ENCODE results near the gene NPEPL1.

Gene NPEPL1

GRCh38 chr20:58682656-58683531 is 9.7 kb upstream of the NPEPL1 start:
- DNase-seq (ENCODE audit: low read depth) = no peak

GRCh38 chr20:58684291-58684690 is 8.3 kb upstream of the NPEPL1 start:
- no peak for DNase-seq (ENCODE audit: low read depth)

- no peak for DNase-seq (ENCODE audit: low read depth)
Observed at GRCh38 chr20:58685988-58686387, 6.6 kb upstream of the NPEPL1 start.

GRCh38 chr20:58688414-58688813 is 4.2 kb upstream of the NPEPL1 start:
- no peak for DNase-seq (ENCODE audit: low read depth)

GRCh38 chr20:58688840-58689239 is 3.8 kb upstream of the NPEPL1 start:
- no peak for DNase-seq (ENCODE audit: low read depth)

GRCh38 chr20:58690396-58691135 is 2.0 kb upstream of the NPEPL1 start:
- no peak for DNase-seq (ENCODE audit: low read depth)

- DNase-seq (ENCODE audit: low read depth) = no peak
Observed at GRCh38 chr20:58691773-58692578, 624 bp upstream of the NPEPL1 start.

GRCh38 chr20:58693226-58694006 is 816 bp downstream of the NPEPL1 start:
- no peak for DNase-seq (ENCODE audit: low read depth)

- no peak for DNase-seq (ENCODE audit: low read depth)
Observed at GRCh38 chr20:58694241-58695083, 1.9 kb downstream of the NPEPL1 start.

GRCh38 chr20:58695084-58695722 is 2.6 kb downstream of the NPEPL1 start:
- DNase-seq (ENCODE audit: low read depth) = no peak

GRCh38 chr20:58695895-58696375 is 3.3 kb downstream of the NPEPL1 start:
- no peak for DNase-seq (ENCODE audit: low read depth)

- no peak for DNase-seq (ENCODE audit: low read depth)
Observed at GRCh38 chr20:58696411-58696961, 3.9 kb downstream of the NPEPL1 start.

GRCh38 chr20:58697201-58697866 is 4.7 kb downstream of the NPEPL1 start:
- DNase-seq (ENCODE audit: low read depth) = no peak

GRCh38 chr20:58697867-58698703 is 5.5 kb downstream of the NPEPL1 start:
- DNase-seq (ENCODE audit: low read depth) = no peak

- no peak for DNase-seq (ENCODE audit: low read depth)
Observed at GRCh38 chr20:58698741-58699622, 6.4 kb downstream of the NPEPL1 start.

- no peak for DNase-seq (ENCODE audit: low read depth)
Observed at GRCh38 chr20:58699623-58700107, 7.1 kb downstream of the NPEPL1 start.

Measured in GM04504 (cell line).